ENCODE data around the gene MOCS1. TPM values are rescaled to one million over a fixed set of nuclear protein-coding genes. Genes with fewer than 3 reads are reported as not detected.

Gene MOCS1
- total RNA-seq, 2 experiments from 2014 or later = 2.0 to 2.7 TPM

GRCh38 chr6:39956936-39957335 lies 22.7 kb upstream of the MOCS1 start:
- no peak overlapping the region for H3K4me3 Mint-ChIP-seq
- H3K27ac ChIP-seq (ENCODE audit: low read depth in 1 of 2, low read length in 2 of 2) = no peak overlapping the region
- ATAC-seq (ENCODE audit: poor library complexity) (no peak), DNase-seq (no peak)
- peaks cover 0 to 7% of the 10 kb centered on the region in 2 experiments for H3K27me3 ChIP-seq (ENCODE audit: control insufficient read depth in 1 of 2, insufficient read depth in 2 of 2, low read length in 2 of 2)
- H3K36me3 ChIP-seq (ENCODE audit: insufficient read depth, low read length) = no peaks in the 10 kb centered on the region
- H3K27me3 Mint-ChIP-seq = peaks cover 10% of the 10 kb centered on the region
- H3K36me3 Mint-ChIP-seq (ENCODE audit: low read depth) = no peaks in the 10 kb centered on the region
- no peaks in the 10 kb centered on the region for H3K9me3 ChIP-seq (ENCODE audit: control insufficient read depth in 1 of 2, insufficient read depth in 1 of 2, low read length in 2 of 2)
- ChIA-PET POLR2A (no interaction called here), CTCF (no interaction called here)
- H3K9me3 Mint-ChIP-seq = peaks cover 2% of the 10 kb centered on the region
- no peak overlapping the region for H3K4me3 ChIP-seq (ENCODE audit: low read length)
- no peak for TF ChIP-seq CTCF (IDR thresholded peaks at IDR 0.05)
- H3K27ac Mint-ChIP-seq = no peak overlapping the region
- no peaks in the 10 kb centered on the region for H3K4me1 ChIP-seq (ENCODE audit: insufficient read depth, low read length)
- no peaks in the 10 kb centered on the region for H3K4me1 Mint-ChIP-seq (ENCODE audit: low read depth)
- intact Hi-C loops (cut with DNase I, micrococcal nuclease) = no loop called here

- Histone ChIP-seq H3K27ac (ENCODE audit: low read depth in 1 of 2, low read length in 2 of 2) (no peak overlapping the region), H3K9me3 (ENCODE audit: control insufficient read depth in 1 of 2, insufficient read depth in 1 of 2, low read length in 2 of 2) (no peaks in the 10 kb centered on the region), H3K27me3 (ENCODE audit: control insufficient read depth in 1 of 2, insufficient read depth in 2 of 2, low read length in 2 of 2) (peaks cover 3 to 7% of the 10 kb centered on the region in 2 experiments), H3K4me1 (ENCODE audit: insufficient read depth, low read length) (no peaks in the 10 kb centered on the region), H3K36me3 (ENCODE audit: insufficient read depth, low read length) (no peaks in the 10 kb centered on the region), H3K4me3 (ENCODE audit: low read length) (no peak overlapping the region)
- ChIA-PET CTCF (no interaction called here), POLR2A (no interaction called here)
- ATAC-seq (ENCODE audit: poor library complexity) = no peak
- H3K4me1 Mint-ChIP-seq (ENCODE audit: low read depth) = no peaks in the 10 kb centered on the region
- no peak overlapping the region for H3K27ac Mint-ChIP-seq
- H3K27me3 Mint-ChIP-seq = peaks cover 10% of the 10 kb centered on the region
- no peak overlapping the region for H3K4me3 Mint-ChIP-seq
- TF ChIP-seq CTCF (IDR thresholded peaks at IDR 0.05) = no peak
- no peak for DNase-seq
- intact Hi-C loops (cut with DNase I, micrococcal nuclease) = no loop called here
- H3K9me3 Mint-ChIP-seq = peaks cover 2% of the 10 kb centered on the region
- H3K36me3 Mint-ChIP-seq (ENCODE audit: low read depth) = no peaks in the 10 kb centered on the region
Measured at GRCh38 chr6:39953076-39953618, 18.9 kb upstream of the MOCS1 start.

GRCh38 chr6:39952167-39952566 lies 17.9 kb upstream of the MOCS1 start:
- peaks cover 3 to 7% of the 10 kb centered on the region in 2 experiments for H3K27me3 ChIP-seq (ENCODE audit: control insufficient read depth in 1 of 2, insufficient read depth in 2 of 2, low read length in 2 of 2)
- H3K4me3 ChIP-seq (ENCODE audit: low read length) = no peak overlapping the region
- no peak for TF ChIP-seq CTCF (IDR thresholded peaks at IDR 0.05)
- ATAC-seq (ENCODE audit: poor library complexity) = no peak
- intact Hi-C loops (cut with DNase I, micrococcal nuclease) = no loop called here
- no peak overlapping the region for H3K4me3 Mint-ChIP-seq
- no peaks in the 10 kb centered on the region for H3K4me1 Mint-ChIP-seq (ENCODE audit: low read depth)
- ChIA-PET CTCF (no interaction called here), POLR2A (no interaction called here)
- H3K27ac Mint-ChIP-seq = no peak overlapping the region
- H3K36me3 ChIP-seq (ENCODE audit: insufficient read depth, low read length) = no peaks in the 10 kb centered on the region
- DNase-seq = no peak
- H3K9me3 ChIP-seq (ENCODE audit: control insufficient read depth in 1 of 2, insufficient read depth in 1 of 2, low read length in 2 of 2) = no peaks in the 10 kb centered on the region
- H3K9me3 Mint-ChIP-seq = peaks cover 2% of the 10 kb centered on the region
- H3K4me1 ChIP-seq (ENCODE audit: insufficient read depth, low read length) = no peaks in the 10 kb centered on the region
- H3K27ac ChIP-seq (ENCODE audit: low read depth in 1 of 2, low read length in 2 of 2) = no peak overlapping the region
- no peaks in the 10 kb centered on the region for H3K36me3 Mint-ChIP-seq (ENCODE audit: low read depth)
- H3K27me3 Mint-ChIP-seq = peaks cover 8% of the 10 kb centered on the region

Measured in CD4-positive, alpha-beta T cell (primary cell).